Epidermal melanocyte (primary cell): ENCODE measurements around the gene LPCAT1.
"Not testable (repeated sequence)": the region's sequence is repeated elsewhere in the genome, so short reads cannot be mapped to it uniquely, and the experiment has no call there.

Experiments
- DNase-seq: peaks from one replicate; pipeline ENCODE4 v3.0.0; 2011; ENCODE audit warnings: low spot score; ENCODE audit not compliant: insufficient read length

LPCAT1 gene

GRCh38 chr5:1467341-1468246, 56.2 kb downstream of the LPCAT1 start:
- DNase-seq = no peak

DNA sequence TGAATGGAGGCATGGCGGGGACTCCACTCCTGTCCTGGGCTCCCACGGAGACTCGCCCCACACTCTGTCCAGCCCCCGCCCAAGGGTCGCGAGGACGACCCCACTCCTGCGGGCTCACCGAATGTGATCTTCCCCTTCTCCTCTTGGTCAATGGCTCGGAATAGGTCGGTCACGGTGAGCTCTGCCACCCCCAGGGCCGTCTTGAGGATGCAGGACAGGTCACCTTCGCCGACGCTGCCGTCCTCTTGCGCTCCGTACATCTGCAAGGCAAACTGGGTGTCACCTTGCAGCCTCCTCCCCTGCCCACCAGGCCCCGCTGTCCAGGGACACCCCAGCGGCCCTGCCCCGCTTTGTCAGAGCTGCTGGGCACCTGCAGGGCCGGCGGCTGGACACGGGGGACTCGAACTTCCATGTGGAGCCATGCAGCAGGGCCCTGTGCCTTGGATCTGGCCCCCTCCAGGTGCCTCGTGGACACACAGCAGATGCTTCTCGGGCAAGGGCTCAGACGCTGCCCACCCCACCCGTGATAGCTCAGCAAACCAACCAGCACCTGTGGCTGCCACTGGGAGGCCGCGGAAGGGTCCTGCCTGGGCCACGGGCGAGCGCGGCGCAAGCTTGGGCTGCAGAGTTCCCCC, 57.0 kb downstream of the LPCAT1 start:
- DNase-seq = no peak

DNA sequence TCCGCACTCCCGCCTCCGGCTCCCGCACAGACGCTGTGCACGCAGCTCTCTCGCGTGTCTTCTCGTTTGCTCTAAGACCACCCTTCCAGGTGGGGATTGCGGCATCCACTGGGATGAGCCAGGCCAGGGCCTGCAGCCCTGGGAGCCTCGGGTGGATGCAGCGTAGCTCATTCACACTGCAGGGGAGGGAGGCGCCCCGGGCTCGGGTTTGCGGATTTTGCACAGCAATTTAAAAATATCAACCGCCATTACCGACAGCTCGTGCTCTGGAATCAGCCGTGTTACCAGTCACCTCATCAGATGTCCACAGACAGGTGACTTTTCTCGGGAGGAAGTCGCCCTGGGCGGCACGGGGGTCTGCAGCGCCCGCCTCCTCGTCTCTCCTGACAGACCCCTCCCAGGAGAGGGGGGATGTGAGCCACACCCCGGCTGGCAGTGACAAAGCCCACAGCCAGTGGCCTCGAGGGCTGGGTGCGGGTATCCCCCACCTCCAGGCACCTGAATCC, 57.7 kb downstream of the LPCAT1 start:
- no peak for DNase-seq

- no peak for DNase-seq
Measured at GRCh38 chr5:1465117-1465516, 58.6 kb downstream of the LPCAT1 start.

DNA sequence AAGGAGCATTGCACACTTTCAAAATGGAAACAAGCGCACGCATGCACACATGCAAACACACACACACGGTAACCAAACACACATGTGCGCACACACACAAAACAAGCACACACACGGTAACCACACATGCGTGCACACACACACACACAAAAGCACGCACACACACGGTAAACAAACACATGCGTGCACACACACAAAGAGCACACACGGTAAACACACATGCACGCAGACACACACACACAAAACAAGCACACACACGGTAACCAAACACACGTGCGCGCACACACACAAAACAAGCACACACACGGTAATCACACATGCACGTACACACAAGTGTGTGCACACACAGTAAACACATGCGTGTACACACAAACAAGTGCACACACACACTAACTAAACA, 59.2 kb downstream of the LPCAT1 start:
- no peak for DNase-seq

DNA sequence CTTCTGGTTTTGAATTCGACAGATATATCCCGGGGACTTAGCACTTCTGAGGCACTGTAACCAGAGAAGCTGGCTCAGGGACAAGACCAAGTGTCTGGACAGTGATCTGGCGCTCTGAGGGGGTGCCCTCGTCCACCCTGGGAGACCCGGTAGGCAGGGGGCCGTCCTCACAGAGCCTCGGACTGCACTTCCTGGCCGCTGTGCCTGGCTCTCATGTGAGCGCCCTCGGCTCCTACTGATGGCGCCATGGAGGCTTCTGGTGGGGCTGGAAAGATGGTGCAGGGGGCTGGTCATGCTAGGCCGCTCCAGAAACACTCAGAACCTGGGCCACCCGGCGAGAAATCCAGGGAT, 59.7 kb downstream of the LPCAT1 start:
- no peak for DNase-seq

GRCh38 chr5:1463326-1464095, 60.2 kb downstream of the LPCAT1 start:
- no peak for DNase-seq

GRCh38 chr5:1462358-1462757, 61.4 kb downstream of the LPCAT1 start:
- DNase-seq = no peak

DNA sequence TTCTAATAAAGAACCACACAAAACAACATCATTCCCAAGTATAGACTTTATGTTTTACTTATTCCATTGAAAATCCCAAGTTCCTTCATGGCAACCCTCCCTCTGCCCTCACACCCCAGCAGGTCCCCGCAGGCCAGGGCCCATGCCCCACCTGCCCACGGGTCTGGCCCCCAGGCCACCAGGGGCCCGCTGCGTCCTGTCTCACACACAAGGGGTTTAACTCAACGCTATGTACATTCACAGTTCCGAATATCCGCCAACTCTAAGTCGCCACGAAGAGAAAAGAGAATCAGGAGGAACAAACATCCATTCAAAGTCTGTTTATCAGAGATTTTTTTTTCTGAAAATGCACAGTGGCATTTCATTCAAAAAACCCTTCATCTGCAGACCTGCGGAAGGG, 62.4 kb downstream of the LPCAT1 start:
- DNase-seq = no peak

- no peak for DNase-seq
Measured at GRCh38 chr5:1460054-1460682, 63.6 kb downstream of the LPCAT1 start.

GRCh38 chr5:1459435-1459834, 64.3 kb downstream of the LPCAT1 start:
- not testable (repeated sequence) for DNase-seq

GRCh38 chr5:1456110-1456881, 67.5 kb downstream of the LPCAT1 start:
- not testable (repeated sequence) for DNase-seq

DNA sequence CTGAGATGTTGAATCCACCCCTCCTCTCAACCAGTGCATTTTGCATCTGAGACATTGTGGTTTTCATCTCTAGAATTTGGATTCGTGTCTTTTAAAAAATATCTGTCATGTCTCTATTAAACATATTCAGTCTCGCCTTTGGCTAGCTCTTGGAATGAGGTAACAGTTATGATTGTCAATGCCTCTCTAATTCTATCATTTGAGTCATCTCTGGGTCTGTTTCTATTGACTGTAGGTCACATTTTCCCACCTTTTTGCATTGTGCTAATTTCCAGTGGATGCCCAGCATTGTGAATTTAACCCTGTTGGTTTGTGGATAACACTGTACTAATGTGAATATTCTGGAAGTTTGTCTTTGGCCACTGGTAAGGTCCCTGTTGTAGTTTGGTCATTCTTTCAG, 70.1 kb downstream of the LPCAT1 start:
- DNase-seq = no peak

DNA sequence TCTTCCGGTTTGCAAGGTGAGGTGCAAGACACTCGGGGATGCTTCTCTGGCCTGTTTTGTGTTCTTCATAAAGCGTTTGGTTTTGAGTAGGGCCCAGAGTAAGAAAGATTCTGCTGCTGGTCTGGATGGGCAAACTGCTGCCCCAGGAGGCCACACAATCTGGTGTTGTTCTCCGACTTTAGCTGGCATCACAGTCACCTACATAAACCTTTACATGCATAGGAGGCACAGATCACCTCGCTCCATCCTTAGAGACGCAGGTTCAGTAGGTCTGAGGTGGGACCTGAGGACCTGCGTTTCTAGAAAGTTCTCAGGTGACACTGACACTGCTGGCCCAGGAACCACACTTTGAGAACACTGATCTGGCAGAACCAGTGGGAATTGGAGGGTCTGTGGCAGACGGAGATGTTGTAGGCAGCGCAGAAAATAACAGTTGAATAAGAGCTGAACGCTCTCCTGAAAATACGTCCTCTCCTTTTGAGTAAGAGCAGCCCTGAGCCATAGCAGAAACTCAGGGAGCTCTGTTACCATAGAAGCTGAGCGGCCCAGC, 74.6 kb downstream of the LPCAT1 start:
- no peak for DNase-seq

- no peak for DNase-seq
Measured at GRCh38 chr5:1448511-1449011, 75.2 kb downstream of the LPCAT1 start.

DNA sequence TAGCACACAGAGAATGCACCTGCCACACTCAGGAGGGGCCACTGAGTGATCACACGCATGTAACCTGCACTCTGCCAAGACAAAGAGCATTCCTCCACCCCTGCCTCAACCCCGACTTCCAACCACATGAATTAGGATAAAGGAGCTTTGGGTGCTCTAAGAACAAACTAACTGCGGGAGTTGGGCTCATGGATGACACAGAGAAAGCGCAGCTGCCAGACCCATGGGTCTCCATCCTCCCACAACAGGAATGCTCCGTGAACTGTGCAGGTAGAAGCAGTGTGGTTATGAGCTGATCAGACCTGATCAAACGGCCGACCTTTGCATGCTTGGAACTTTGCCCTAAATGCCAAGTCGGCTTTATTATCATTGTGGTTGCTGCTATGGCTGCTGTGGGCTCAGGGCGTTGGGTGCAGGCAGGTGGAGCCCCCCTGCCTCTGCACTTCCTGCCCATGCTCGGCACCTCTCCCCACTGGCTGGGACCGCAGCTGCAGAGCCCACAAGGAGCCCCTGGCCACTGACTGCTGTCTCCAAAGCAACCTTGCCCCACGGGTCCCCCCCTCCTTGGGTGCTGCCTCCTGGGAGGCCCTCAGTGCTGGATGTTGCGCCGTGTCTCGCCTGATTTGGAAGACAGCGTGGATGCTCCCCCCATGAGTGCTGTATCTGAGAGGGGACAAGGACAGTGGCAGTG, 75.9 kb downstream of the LPCAT1 start:
- DNase-seq = no peak

DNA sequence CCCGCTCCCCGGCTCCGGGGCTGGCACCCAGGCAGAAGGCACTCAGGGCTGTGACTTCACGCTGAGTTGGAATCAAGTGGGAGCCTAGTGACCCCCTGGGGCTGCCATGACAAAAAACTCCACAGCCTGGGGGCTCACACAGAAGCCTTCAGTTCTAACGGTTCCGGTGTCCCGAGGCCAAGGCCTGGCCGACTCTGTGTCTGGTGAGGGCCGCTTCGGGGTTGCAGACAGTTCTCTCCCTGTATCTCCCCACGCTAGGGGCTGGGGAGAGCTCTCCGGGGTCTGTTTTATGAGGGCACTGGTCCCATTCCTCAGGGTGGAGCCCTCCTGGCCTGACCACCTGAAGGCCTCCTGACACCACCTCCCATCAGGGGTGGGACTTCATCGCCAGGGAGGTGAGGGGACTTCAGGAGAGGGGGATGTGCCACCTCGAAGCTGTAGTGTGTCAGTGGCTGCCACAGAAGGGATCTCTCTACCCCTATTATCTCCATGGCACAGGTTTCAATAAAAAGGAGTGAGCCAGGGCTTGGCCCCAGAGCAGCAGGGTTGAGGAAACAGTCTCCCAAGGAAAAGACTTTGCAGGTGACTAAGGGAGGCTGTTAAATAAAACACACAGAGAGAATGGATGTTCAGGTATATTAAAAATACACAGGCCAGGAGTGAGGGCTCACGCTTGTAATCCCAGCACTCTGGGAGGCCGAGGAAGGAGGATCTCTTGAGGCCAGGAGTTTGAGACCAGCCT, 77.0 kb downstream of the LPCAT1 start:
- no peak for DNase-seq

GRCh38 chr5:1445689-1446601, 77.8 kb downstream of the LPCAT1 start:
- DNase-seq = no peak
